PC-3 (cell line): ENCODE results near the gene RIMBP3C.

ENCODE experiments used
- EZH2 ChIP-seq: fragments of 300-600 bp; sonication (generic); IDR thresholded peaks from one replicate; pipeline ENCODE4 v1.6.1; 2017; ENCODE audit warnings: antibody characterized with exemption, mild to moderate bottlenecking, low read length; ENCODE audit not compliant: unreplicated experiment
- TF ChIP-seq, protein P1 (sequence below): fragments of 300-600 bp; sonication (generic); conservative IDR thresholded peaks from 2 replicates; pipeline ENCODE4 v1.5.1; 2017; ENCODE audit warnings: antibody characterized with exemption, low read depth, mild to moderate bottlenecking, low read length

- TF ChIP-seq, protein P1, sequence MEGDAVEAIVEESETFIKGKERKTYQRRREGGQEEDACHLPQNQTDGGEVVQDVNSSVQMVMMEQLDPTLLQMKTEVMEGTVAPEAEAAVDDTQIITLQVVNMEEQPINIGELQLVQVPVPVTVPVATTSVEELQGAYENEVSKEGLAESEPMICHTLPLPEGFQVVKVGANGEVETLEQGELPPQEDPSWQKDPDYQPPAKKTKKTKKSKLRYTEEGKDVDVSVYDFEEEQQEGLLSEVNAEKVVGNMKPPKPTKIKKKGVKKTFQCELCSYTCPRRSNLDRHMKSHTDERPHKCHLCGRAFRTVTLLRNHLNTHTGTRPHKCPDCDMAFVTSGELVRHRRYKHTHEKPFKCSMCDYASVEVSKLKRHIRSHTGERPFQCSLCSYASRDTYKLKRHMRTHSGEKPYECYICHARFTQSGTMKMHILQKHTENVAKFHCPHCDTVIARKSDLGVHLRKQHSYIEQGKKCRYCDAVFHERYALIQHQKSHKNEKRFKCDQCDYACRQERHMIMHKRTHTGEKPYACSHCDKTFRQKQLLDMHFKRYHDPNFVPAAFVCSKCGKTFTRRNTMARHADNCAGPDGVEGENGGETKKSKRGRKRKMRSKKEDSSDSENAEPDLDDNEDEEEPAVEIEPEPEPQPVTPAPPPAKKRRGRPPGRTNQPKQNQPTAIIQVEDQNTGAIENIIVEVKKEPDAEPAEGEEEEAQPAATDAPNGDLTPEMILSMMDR = no peak
- TF ChIP-seq EZH2 = no peak
These were observed 20.4 kb upstream of the RIMBP3C start for GRCh38 chr22:21571679-21572078.
